ENCODE measurements around the gene MAL. TPM values are rescaled to one million over a fixed set of nuclear protein-coding genes. Genes with fewer than 3 reads are reported as not detected.

The MAL gene
- total RNA-seq, 1 donor from 2014 or later = 4.4 TPM

GRCh38 chr2:95062242-95063085, 37.0 kb downstream of the MAL start:
- Histone ChIP-seq H3K27ac (replicated peaks) (no peak overlapping the region), H3K27me3 (ENCODE audit: low read depth) (peaks cover 91% of the 10 kb centered on the region), H3K4me1 (no peaks in the 10 kb centered on the region), H3K36me3 (no peaks in the 10 kb centered on the region), H3K4me3 (no peak overlapping the region), H3K9me3 (replicated peaks) (no peaks in the 10 kb centered on the region)
- TF ChIP-seq, protein P1, sequence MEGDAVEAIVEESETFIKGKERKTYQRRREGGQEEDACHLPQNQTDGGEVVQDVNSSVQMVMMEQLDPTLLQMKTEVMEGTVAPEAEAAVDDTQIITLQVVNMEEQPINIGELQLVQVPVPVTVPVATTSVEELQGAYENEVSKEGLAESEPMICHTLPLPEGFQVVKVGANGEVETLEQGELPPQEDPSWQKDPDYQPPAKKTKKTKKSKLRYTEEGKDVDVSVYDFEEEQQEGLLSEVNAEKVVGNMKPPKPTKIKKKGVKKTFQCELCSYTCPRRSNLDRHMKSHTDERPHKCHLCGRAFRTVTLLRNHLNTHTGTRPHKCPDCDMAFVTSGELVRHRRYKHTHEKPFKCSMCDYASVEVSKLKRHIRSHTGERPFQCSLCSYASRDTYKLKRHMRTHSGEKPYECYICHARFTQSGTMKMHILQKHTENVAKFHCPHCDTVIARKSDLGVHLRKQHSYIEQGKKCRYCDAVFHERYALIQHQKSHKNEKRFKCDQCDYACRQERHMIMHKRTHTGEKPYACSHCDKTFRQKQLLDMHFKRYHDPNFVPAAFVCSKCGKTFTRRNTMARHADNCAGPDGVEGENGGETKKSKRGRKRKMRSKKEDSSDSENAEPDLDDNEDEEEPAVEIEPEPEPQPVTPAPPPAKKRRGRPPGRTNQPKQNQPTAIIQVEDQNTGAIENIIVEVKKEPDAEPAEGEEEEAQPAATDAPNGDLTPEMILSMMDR (IDR thresholded peaks at IDR 0.05; ENCODE audit: borderline replicate concordance) = no peak
- DNase-seq = no peak
- intact Hi-C loops (cut with micrococcal nuclease) = no loop called here

GRCh38 chr2:95063086-95063958, 37.8 kb downstream of the MAL start:
- Histone ChIP-seq H3K4me3 (no peak overlapping the region), H3K27me3 (ENCODE audit: low read depth) (peaks cover 83% of the 10 kb centered on the region), H3K36me3 (no peaks in the 10 kb centered on the region), H3K27ac (replicated peaks) (no peak overlapping the region), H3K4me1 (no peaks in the 10 kb centered on the region), H3K9me3 (replicated peaks) (no peaks in the 10 kb centered on the region)
- DNase-seq = no peak
- intact Hi-C loops (cut with micrococcal nuclease) = no loop called here
- TF ChIP-seq, protein P1 (IDR thresholded peaks at IDR 0.05; ENCODE audit: borderline replicate concordance) = no peak

DNA sequence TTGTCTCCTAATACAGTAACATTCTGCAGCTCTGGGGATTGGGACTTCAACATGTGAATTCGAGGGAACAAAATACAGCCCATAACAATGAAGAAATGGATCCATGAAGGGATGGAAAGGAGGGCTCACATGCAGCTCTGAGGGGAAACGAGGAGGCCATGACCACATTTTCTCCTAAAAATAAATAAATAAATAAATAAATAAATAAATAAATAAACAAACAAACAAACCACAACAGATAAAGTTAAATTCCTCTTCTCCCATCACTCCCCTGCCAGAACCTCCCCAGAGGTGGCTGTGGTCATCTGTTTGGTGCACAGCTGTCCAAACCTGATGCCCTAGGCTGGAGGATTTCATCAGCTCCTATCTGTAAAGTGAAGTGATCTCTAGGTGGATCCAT, 42.7 kb downstream of the MAL start:
- H3K9me3 ChIP-seq (replicated peaks) = no peaks in the 10 kb centered on the region
- peaks cover 60% of the 10 kb centered on the region for H3K27me3 ChIP-seq (ENCODE audit: low read depth)
- no peak overlapping the region for H3K4me3 ChIP-seq
- H3K4me1 ChIP-seq = no peaks in the 10 kb centered on the region
- TF ChIP-seq, protein P1 (IDR thresholded peaks at IDR 0.05; ENCODE audit: borderline replicate concordance) = no peak
- no peak for DNase-seq
- no peaks in the 10 kb centered on the region for H3K36me3 ChIP-seq
- intact Hi-C loops (cut with micrococcal nuclease) = no loop called here
- H3K27ac ChIP-seq (replicated peaks) = no peak overlapping the region

DNA sequence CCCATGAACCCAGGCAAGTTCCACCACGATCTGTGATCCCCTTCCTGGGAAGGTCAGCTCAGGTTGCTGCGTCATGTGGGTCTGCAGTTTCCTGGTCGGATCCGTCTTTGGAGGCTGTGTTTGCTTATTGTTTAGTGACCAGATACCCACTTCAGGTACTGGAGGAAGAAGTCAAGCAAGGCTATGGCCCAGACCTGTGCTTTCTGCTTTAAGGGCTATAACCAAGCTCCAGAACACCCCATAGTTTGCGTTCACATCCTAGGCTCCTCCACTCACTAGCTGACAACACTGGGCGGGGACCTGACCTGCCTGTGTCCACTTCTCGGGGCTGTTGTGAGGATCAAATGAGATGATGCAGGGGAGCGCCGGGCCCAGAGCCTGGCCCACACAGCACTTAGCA, 44.0 kb downstream of the MAL start:
- Histone ChIP-seq H3K36me3 (no peaks in the 10 kb centered on the region), H3K27me3 (ENCODE audit: low read depth) (peaks cover 61% of the 10 kb centered on the region), H3K9me3 (replicated peaks) (no peaks in the 10 kb centered on the region), H3K4me3 (no peak overlapping the region), H3K4me1 (no peaks in the 10 kb centered on the region), H3K27ac (replicated peaks) (no peak overlapping the region)
- DNase-seq = no peak
- intact Hi-C loops (cut with micrococcal nuclease) = no loop called here
- TF ChIP-seq, protein P1 (IDR thresholded peaks at IDR 0.05; ENCODE audit: borderline replicate concordance) = no peak

DNA sequence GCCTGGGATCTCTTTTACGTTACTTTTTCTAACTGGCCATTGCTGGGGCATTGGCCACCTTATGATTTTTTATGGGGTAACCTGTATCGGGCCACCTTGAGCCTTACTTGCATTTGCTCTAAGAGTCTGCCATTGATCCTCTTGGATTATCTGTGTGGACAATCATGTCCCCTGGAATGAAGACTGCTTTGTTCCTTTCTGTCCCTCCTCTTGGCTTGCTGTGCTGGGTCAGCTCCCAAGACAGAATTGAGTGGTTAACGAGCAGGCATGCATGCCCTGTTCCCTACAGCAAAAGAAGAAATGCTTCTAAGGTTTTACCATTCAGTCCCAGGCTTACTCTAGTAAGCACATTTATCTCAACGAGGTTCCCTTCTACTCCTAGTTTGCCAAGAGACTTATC, 46.3 kb downstream of the MAL start:
- intact Hi-C loops (cut with micrococcal nuclease) = no loop called here
- Histone ChIP-seq H3K4me3 (no peak overlapping the region), H3K36me3 (no peaks in the 10 kb centered on the region), H3K9me3 (replicated peaks) (no peaks in the 10 kb centered on the region), H3K27ac (replicated peaks) (no peak overlapping the region), H3K27me3 (ENCODE audit: low read depth) (peaks cover 62% of the 10 kb centered on the region), H3K4me1 (peaks cover 6% of the 10 kb centered on the region)
- TF ChIP-seq, protein P1 (IDR thresholded peaks at IDR 0.05; ENCODE audit: borderline replicate concordance) = no peak
- DNase-seq = no peak

Data from left ventricle myocardium inferior (tissue), 1 donor.